ENCODE results near the gene MKKS.

- TF ChIP-seq MAFF (IDR thresholded peaks at IDR 0.05; ENCODE audit: low read length) (no peak), RAD51 (IDR thresholded peaks at IDR 0.05; ENCODE audit: borderline replicate concordance, low read depth) (no peak), CTCF (IDR thresholded peaks at IDR 0.05 in 2 of 3, conservative IDR thresholded peaks at IDR 0.05 in 1 of 3; ENCODE audit: insufficient read depth in 2 of 3, low read depth in 1 of 3, low read length in 3 of 3) (no peak), GATAD2A (IDR thresholded peaks at IDR 0.05) (no peak), SMC3 (conservative IDR thresholded peaks at IDR 0.05; ENCODE audit: insufficient read depth, low read depth, low read length) (no peak), FOXA3 (CRISPR knock-in tag; conservative IDR thresholded peaks at IDR 0.05 in 1 of 2, IDR thresholded peaks at IDR 0.05 in 1 of 2) (no peak), KLF6 (CRISPR knock-in tag; IDR thresholded peaks at IDR 0.05; ENCODE audit: borderline replicate concordance) (no peak), PCBP2 (IDR thresholded peaks at IDR 0.05; ENCODE audit: low read depth, low read length, poor library complexity, severe bottlenecking) (no peak), EGR1 (conservative IDR thresholded peaks at IDR 0.05) (no peak), POLR2AphosphoS2 (IDR thresholded peaks at IDR 0.05; ENCODE audit: low read length) (no peak), MLX (CRISPR knock-in tag; conservative IDR thresholded peaks at IDR 0.05) (no peak), GTF3C2 (IDR thresholded peaks at IDR 0.05; ENCODE audit: borderline replicate concordance, extremely low read depth, insufficient read length) (no peak), FOS (IDR thresholded peaks at IDR 0.05; ENCODE audit: extremely low read depth, insufficient read length) (no peak)
Observed at GRCh38 chr20:10483691-10484090, 49.7 kb upstream of the MKKS start.
